Esophagus (tissue), 2 donors: ENCODE results near the gene ANKRD16. TPM values are rescaled to one million over a fixed set of nuclear protein-coding genes. Genes with fewer than 3 reads are reported as not detected.
"Not testable (repeated sequence)": the region's sequence is repeated elsewhere in the genome, so short reads cannot be mapped to it uniquely, and the experiment has no call there.

Source experiments
- H3K27ac ChIP-seq, 2 donors: one replicate each; pipeline ENCODE4 v1.5.1; 2013; ENCODE audit warnings: low read depth in 2 of 2, mild to moderate bottlenecking in 2 of 2, inconsistent platforms in 1 of 2, low read length in 1 of 2, moderate library complexity in 1 of 2
- H3K27me3 ChIP-seq, 2 donors: one replicate each; pipeline ENCODE4 v1.6.1; 2013; ENCODE audit warnings: low read length in 2 of 2, control low read depth in 1 of 2, mild to moderate bottlenecking in 1 of 2; ENCODE audit not compliant: insufficient read depth in 2 of 2, control insufficient read depth in 1 of 2
- H3K36me3 ChIP-seq, 2 donors: one replicate each; pipeline ENCODE4 v1.6.1; 2013; ENCODE audit warnings: low read length in 1 of 2; ENCODE audit not compliant: control insufficient read depth in 2 of 2, insufficient read depth in 2 of 2
- H3K4me1 ChIP-seq, 2 donors: one replicate each; pipeline ENCODE4 v1.6.1; 2013; ENCODE audit warnings: low read length in 1 of 2; ENCODE audit not compliant: control insufficient read depth in 2 of 2, insufficient read depth in 2 of 2
- H3K4me3 ChIP-seq, 2 donors: one replicate each; pipeline ENCODE4 v1.5.1; 2013; ENCODE audit warnings: low read length in 2 of 2, mild to moderate bottlenecking in 2 of 2, low read depth in 1 of 2, moderate library complexity in 1 of 2
- H3K9me3 ChIP-seq, 2 donors: one replicate each; pipeline ENCODE4 v1.6.1; 2013; ENCODE audit warnings: mild to moderate bottlenecking in 2 of 2, low read depth in 1 of 2, low read length in 1 of 2, moderate library complexity in 1 of 2; ENCODE audit not compliant: control insufficient read depth in 2 of 2, insufficient read depth in 1 of 2
- WGBS, 2 donors: extraction: QIAGEN DNeasy Blood & Tissue Kit; methylation state at CpG; one replicate each; pipeline ENCODE4 v1.1.7; 2013; 5-methylcytosine and 5-hydroxymethylcytosine counted together
- polyA plus RNA-seq, 2 donors: library from polyadenylated mRNA; stranded (reverse); fragments of 200-250 nt; gene quantifications; one replicate each; pipeline ENCODE4 v1.2.3, GENCODE V29; 2013
- donor health status: healthy with polysubstance abuse.
- donor health status: Bipolar disorder and iron deficiency.

The ANKRD16 gene
- polyA plus RNA-seq, 2 donors, result 4.3 to 4.7 TPM

DNA sequence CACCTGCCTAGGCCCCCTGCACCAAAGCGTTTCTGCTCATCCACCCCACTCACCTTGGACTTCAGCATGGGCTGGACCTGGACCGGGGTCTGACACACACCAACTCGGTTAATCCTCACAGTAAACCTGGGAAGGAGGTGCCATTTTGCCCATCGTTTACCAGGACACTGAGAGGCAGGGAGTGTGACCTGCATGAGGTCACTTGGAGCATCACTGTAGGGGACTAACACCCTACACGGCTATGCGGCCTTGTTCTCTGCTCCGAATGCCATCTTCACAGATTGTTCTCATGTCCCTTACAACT, 33.0 kb downstream of the ANKRD16 start:
- no peak overlapping the region for H3K4me3 ChIP-seq
- H3K27ac ChIP-seq, result no peak overlapping the region
- 65 to 67% methylated on average over 7 of the region's 7 CpGs for WGBS, 2 donors

DNA sequence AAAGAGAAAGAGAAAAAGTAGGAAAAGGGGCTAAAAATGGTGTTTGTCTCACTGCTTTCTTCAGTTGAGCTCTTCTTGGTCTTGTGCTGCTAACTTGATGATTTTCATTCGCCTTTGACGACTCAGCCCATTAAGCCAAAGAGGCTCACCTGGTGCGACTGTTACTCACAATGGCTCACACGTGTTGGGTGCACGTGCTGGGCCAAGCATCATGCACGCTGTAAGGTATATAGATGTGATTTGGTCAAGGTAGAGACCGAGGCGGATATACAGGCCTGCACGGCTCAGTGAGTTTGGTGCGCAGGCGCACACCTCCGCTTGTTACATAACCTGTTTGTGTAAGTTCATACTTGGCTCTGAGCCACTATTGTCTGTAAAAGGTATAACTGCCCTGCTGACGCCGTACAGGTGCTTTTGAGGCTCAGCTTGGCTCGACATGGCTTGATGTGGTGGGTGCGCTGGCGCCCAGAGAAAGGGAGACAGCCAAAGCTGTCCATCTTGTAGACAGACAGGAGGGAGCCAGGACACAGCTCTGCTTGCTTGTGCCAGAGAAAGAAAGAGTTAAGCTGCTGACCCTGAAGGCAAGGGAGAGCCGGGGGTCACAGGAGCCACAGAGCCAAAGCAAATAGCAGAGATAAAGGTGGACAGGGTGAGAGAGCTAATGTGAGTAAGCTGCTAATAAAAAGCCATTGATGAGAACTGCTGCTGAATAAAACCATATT, 33.6 kb downstream of the ANKRD16 start:
- Histone ChIP-seq H3K27ac (no peak overlapping the region), H3K27me3 (no peaks in the 10 kb centered on the region), H3K36me3 (no peaks in the 10 kb centered on the region), H3K4me3 (no peak overlapping the region), H3K4me1 (no peaks in the 10 kb centered on the region), H3K9me3 (no peaks in the 10 kb centered on the region)
- whole genome bisulfite sequencing, 2 donors, result 81 to 85% methylated on average over 18 of the region's 18 CpGs

More for the DNA sequence above, 33.0 kb downstream of the ANKRD16 start:
- no peaks in the 10 kb centered on the region for H3K4me1 ChIP-seq
- no peaks in the 10 kb centered on the region for H3K27me3 ChIP-seq
- no peaks in the 10 kb centered on the region for H3K9me3 ChIP-seq
- no peaks in the 10 kb centered on the region for H3K36me3 ChIP-seq

GRCh38 chr10:5854131-5854475, 35.6 kb downstream of the ANKRD16 start:
- H3K4me1 ChIP-seq, result no peaks in the 10 kb centered on the region
- H3K27ac ChIP-seq, result no peak overlapping the region
- H3K27me3 ChIP-seq, result no peaks in the 10 kb centered on the region
- no peak overlapping the region for H3K4me3 ChIP-seq
- no peaks in the 10 kb centered on the region for H3K9me3 ChIP-seq
- H3K36me3 ChIP-seq, result no peaks in the 10 kb centered on the region
- WGBS, 2 donors, result 80 to 87% methylated on average over 5 of the region's 5 CpGs

GRCh38 chr10:5846667-5847066, 43.0 kb downstream of the ANKRD16 start:
- H3K4me1 ChIP-seq, H3K36me3 ChIP-seq, H3K4me3 ChIP-seq, H3K27me3 ChIP-seq, H3K9me3 ChIP-seq, H3K27ac ChIP-seq: not testable (repeated sequence)
- WGBS, 2 donors, result 95% methylated on average over 4 of the region's 4 CpGs

DNA sequence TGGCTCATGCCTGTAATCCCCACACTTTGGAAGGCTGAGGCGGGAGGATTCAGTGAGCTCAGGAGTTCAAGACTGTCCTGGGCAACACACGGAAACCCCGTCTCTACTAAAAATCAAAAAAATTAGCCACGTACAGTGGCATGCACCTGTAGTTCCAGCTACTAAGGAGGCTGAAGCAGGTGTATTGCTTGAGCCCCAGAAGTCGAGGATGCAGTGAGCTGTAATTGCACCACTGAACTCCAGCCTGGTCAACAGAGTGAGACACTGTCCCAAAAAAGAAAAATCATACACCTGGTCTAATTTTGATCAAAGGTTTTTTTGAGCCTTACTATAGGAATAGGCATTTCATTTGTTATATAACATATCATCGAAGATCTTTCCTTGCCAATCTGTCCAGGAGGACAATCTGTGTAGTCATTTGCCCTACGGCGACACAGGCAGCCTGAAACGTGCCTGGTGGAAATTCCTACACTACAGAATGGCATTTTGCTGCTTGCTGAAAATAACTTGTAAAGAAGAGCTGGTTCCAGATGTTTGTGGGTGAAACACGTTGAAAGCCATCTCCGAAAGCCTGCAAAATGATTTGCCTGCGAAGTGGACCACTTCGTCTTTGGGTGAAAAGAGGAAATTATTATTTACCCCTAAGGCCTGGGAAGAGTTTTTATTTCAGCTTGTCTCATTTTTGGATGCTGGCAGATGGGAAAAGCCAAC, 45.2 kb downstream of the ANKRD16 start:
- no peaks in the 10 kb centered on the region for H3K27me3 ChIP-seq
- H3K4me3 ChIP-seq, result no peak overlapping the region
- no peaks in the 10 kb centered on the region for H3K9me3 ChIP-seq
- WGBS, 2 donors, result 49 to 63% methylated on average over 13 of the region's 13 CpGs
- no peaks in the 10 kb centered on the region for H3K4me1 ChIP-seq
- no peaks in the 10 kb centered on the region for H3K36me3 ChIP-seq
- no peak overlapping the region for H3K27ac ChIP-seq

- H3K9me3 ChIP-seq, result no peaks in the 10 kb centered on the region
- no peak overlapping the region for H3K4me3 ChIP-seq
- no peaks in the 10 kb centered on the region for H3K36me3 ChIP-seq
- H3K27me3 ChIP-seq, result no peaks in the 10 kb centered on the region
- H3K27ac ChIP-seq, result no peak overlapping the region
- no peaks in the 10 kb centered on the region for H3K4me1 ChIP-seq
- 75 to 76% methylated on average over 4 of the region's 4 CpGs for WGBS, 2 donors
Measured at GRCh38 chr10:5843686-5844344, 45.9 kb downstream of the ANKRD16 start.

DNA sequence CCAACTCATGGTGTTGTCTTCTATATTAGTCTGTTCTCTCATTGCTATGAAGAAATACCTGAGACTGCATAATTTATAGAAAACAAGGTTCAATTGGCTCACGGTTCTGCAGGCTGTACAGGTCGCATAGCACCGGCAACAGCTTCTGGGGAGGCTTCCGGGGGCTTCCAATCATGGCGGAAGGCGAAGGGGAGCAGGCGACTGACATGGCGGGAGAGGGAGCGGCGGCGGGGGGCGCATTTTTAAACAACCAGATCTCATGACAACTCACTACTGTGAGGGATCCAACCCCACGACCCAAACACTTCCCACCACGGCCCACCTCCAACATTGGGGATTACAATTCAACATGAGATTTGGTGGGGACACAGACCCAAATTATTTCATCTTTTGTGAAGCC, 47.7 kb downstream of the ANKRD16 start:
- Histone ChIP-seq H3K9me3 (no peaks in the 10 kb centered on the region), H3K27me3 (no peaks in the 10 kb centered on the region), H3K36me3 (no peaks in the 10 kb centered on the region), H3K4me3 (no peak overlapping the region), H3K4me1 (no peaks in the 10 kb centered on the region), H3K27ac (no peak overlapping the region)
- 93% methylated on average over 14 of the region's 14 CpGs for WGBS, 2 donors

- Histone ChIP-seq H3K9me3 (no peaks in the 10 kb centered on the region), H3K27ac (no peak overlapping the region), H3K27me3 (no peaks in the 10 kb centered on the region), H3K4me3 (no peak overlapping the region), H3K36me3 (no peaks in the 10 kb centered on the region), H3K4me1 (no peaks in the 10 kb centered on the region)
- WGBS, 2 donors, result 54 to 61% methylated on average over 40 of the region's 40 CpGs
Measured at GRCh38 chr10:5840314-5841307, 49.1 kb downstream of the ANKRD16 start.

- not testable (repeated sequence) for H3K4me3 ChIP-seq, H3K4me1 ChIP-seq, H3K27me3 ChIP-seq, H3K9me3 ChIP-seq, H3K27ac ChIP-seq, H3K36me3 ChIP-seq
- 85 to 96% methylated on average over 2 of the region's 2 CpGs for WGBS, 2 donors
Measured at GRCh38 chr10:5836181-5836580, 53.5 kb downstream of the ANKRD16 start.
